ENCODE results near the gene FOXO3.
"Not testable (repeated sequence)": the region's sequence is repeated elsewhere in the genome, so short reads cannot be mapped to it uniquely, and the experiment has no call there.

The FOXO3 gene

DNA sequence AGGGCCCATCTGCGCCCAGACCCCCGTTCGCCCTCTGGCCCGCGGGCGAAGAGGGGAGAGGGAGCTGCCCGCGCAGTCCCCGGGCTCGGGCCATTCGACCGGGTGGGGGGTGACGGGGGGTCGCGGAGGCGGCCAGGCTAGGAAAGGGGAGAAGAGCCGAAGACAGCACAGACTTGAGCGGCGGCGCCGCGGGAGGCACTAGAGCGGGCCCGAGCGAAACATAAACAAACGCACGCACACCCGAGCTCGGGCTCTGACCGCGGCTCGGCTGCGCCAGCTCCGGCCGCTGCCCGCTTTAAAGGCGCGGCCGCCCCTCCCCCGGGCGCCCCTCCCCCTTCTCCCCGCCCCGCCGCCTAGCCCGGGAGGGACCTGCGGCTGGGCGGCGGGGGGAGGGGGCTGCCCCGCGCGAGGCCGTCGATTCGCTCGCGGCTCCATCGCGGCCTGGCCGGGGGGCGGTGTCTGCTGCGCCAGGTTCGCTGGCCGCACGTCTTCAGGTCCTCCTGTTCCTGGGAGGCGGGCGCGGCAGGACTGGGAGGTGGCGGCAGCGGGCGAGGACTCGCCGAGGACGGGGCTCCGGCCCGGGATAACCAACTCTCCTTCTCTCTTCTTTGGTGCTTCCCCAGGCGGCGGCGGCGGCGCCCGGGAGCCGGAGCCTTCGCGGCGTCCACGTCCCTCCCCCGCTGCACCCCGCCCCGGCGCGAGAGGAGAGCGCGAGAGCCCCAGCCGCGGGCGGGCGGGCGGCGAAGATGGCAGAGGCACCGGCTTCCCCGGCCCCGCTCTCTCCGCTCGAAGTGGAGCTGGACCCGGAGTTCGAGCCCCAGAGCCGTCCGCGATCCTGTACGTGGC lies at the start of gene FOXO3:
Gene FOXO3, plus strand, starts transcription at position 455 of the 846 bp plus-strand sequence. Its CDS starts 292 bp downstream, at position 747.
- FAIRE-seq = no peak

DNA sequence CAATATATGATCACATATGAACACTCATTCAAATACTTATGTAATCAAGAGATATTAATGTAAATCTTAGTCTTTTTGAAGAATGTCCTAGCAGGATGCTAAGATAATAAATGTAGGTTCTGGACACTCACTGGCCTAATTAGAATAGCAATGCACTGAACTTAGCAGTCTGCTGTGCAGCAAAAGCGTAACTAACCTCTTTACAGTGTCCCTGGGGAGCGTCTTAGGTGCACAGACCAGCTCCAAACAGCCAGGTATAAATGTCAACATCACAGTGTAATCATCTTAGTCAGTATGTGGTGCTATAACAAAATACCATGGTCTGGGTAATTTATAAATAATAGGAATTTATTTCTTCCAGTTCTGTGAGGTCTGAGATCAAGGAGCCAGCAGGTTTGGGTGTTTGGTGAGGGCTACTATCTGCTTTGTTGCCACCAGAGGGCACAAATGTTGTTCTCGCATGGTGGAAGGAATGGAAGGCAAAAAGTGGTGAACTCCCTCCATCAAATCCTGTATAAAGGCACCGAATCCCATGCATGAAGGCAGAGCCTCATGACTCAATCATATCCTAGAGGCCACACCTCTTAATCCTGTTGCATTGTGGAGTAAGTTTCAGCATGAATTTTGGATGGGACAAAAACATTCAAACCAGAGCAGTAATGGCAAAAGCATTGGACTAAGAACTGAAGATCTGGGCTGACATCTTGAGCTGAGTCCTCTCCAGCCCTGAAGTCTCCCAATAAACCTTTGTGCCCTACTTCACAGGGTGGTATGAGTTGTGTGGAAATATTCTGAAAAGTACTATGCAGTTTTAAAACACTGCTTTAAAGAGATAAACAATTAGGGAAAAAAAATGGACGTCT lies 41.8 kb upstream of the FOXO3 start:
- FAIRE-seq = peak; percentile 7

- no peak for FAIRE-seq
These were observed 39.1 kb upstream of the FOXO3 start for GRCh38 chr6:108521616-108522107.

DNA sequence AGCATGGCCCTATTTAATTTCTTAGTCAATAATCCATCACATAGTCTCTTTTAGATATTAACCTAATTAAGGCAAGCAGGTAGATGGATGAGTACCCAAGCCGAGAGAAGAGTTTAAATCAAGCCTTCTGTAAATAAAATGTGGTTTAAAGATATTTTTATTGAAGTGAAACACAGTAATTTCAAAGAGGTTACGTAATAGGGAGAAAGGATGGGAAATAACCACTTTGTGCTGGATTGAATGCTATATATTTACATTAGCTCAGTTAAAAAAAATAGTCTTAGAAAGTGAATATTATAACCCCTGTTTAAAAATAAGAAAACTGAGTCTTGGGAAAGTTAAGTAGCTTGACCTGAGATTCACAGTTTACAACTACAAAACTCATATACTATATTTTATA lies 37.0 kb upstream of the FOXO3 start:
- no peak for FAIRE-seq

DNA sequence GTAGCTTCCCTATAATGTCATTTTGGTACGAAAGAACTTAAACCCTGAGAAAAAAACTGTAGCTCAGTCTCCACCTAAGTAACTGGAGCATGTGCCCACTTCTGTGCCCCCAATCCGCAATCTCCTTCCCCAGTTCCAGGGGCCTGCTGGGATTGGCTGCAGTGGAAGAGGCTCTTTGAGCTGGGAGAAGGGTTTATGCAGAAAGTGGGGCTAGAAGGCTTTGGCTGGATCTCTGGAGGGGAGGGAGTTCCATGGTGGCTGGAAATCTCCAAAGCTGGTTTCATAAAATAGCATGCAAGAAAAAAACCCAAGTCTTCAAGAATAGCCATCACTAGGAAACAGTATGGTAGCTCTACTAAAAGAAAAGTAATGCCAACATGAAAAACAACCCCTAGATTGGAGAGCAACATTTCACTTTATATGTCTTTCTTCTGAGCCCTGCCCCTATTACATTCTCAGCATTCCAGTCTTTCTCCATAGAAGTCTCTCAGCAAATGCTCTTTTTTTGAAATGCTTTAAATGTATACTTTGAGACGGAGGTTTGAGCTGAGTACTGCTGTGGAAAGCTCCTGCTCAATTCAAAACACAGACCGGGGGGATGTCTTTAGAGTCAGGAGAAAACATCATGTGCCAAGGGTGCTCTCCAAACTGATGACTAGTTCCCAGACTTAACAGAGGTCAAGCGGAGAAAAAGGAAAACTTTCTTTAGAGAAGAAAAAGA lies 36.0 kb upstream of the FOXO3 start:
- no peak for FAIRE-seq

- peak; percentile 23 for FAIRE-seq
These were observed 34.0 kb upstream of the FOXO3 start for GRCh38 chr6:108526739-108527174.

DNA sequence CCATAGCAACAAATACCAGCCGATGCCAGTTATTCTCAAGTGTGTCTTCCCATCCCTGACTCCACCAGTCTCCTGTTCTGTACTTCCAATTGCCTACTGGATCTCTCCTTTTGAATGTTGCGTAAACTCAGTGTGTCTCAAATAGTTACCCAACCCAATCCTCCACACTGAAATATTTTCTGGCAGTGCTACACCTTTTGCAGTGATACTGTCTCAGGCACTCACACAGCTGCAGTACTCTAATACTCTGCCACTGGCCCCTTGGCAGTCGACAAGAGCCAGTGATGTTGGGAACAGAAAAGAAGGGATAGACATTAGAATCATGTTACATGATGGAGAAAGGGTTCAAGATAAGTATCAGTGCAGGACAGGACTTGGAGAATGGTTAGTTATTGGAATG lies 31.8 kb upstream of the FOXO3 start:
- no peak for FAIRE-seq

GRCh38 chr6:108531332-108531731 lies 29.4 kb upstream of the FOXO3 start:
- FAIRE-seq = no peak

- FAIRE-seq = no peak
These were observed 25.5 kb upstream of the FOXO3 start for GRCh38 chr6:108535114-108535742.

DNA sequence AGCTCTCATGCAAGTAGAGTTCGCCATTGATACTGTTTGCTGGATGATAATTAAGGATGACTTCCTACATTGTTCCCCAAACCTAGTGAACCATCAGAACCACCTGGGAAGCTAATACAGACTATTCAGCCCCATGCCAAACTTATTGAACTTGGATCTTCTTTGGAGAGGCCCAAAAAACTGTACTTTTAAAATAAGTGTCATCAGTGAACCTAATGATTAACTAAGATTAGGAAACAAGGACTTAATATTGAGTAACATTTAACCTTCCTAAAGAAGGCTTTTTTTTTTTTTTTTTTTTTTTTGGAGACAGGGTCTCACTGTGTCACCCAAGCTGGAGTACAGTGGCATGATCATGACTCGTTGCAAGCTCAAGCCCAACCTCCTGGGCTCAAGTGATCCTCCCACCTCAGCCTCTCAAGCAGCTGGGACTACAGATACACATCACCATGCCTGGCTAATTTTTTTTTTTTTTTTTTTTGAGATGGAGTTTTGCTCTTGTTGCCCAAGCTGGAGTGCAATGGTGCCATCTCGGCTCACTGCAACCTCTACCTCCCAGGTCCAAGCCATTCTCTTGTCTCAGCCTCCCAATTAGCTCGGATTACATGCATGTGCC lies 24.7 kb upstream of the FOXO3 start:
- FAIRE-seq = not testable (repeated sequence)

DNA sequence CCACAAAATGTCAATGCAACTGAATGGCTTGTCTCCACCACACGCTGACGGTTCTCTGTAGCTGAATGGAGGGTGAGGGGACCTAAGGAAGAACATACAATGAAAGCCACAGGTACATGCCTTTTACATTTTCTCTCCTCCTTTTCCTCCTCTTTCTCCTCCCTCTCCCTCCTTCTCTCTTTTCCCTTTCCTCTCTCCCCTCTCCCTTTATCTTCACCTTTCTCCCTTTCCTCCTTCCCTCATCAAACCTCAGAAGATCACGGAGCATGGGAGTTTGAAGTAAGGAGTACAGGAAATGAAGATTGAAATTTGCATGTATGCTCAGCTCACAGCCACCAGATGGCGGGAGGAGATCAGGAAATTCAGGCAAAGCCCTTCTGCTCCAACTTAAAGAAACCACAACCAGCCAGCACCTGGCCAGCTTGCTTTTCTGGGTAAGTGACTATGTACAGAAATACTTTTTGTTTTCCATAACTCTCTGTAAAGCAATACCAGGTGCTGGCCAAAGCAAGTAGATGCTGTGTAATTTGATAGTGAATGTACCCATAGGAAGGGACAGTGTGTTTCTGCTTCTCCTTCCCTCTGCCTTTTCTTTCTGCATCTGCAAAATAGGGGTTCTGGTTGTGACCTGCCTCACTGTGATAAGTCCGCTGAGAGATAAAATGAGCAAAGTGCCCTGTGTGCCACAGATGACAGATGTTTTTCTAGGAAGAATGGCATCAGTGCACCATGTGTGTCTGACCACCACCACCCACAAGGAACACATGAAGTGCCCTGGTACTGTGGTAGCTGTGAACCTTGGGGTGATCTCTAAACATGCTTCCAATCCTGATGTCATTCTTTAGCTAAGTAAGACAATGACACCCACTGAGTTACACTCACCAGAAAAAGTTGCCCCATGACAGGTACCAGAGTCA lies 18.6 kb upstream of the FOXO3 start:
- FAIRE-seq = peak; percentile 73

DNA sequence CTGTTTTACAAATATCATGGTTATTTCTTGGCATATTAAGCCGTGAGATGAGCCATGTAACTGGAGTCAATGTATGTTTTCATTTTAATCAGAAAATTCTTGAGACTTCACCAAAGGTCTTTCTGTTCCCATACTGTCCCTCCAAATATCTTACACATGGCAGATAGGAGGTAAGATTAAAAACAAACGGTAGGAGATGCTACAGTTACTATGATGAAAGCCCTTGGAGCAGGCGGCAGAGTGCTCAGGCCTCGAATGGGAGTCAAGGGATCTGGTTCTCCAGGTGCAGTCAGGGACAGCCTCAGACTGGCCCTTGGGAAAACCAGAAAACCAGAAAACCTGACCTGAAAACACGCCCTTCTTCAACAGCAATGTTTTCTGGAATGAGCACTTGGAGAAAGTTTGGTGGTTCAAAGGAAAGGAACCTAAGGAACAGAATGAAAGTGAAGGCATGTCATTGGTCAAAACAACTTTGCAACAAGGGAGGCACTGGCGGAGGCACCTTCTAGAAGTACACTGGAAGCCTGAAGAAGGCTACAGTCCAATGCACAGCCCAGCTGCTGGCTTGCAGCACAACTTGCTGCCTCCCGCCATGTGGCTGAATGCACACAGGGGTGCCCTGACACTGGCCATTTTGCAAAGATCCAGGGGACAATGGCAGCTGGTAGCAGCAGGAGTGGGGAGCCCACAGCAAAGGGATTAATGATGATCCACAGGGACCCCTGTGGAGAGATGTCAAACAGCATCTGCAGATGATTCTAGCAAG lies 17.4 kb upstream of the FOXO3 start:
- FAIRE-seq = no peak

- FAIRE-seq = no peak
These were observed 16.1 kb upstream of the FOXO3 start for GRCh38 chr6:108544606-108545005.

GRCh38 chr6:108546079-108547049 lies 14.4 kb upstream of the FOXO3 start:
- no peak for FAIRE-seq

DNA sequence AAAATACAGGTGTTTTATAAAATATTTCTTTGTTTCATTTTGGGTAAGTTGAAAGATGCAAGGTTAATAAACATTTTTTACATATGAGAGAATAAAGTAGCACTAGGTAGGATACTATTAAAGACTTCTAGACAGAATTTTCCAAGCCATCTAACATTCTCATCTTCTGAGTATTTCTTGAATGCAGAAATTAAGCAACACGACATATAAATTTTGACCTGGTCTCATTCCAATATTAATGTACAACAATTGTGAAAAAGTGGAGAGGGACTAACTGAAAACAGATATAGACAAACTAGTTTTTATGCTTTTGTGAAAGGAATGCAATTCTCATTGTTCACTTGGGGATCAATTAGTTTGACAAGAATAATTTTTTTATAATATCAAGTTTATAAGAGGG lies 11.5 kb upstream of the FOXO3 start:
- no peak for FAIRE-seq

- FAIRE-seq = no peak
These were observed 11.0 kb upstream of the FOXO3 start for GRCh38 chr6:108549741-108550140.

DNA sequence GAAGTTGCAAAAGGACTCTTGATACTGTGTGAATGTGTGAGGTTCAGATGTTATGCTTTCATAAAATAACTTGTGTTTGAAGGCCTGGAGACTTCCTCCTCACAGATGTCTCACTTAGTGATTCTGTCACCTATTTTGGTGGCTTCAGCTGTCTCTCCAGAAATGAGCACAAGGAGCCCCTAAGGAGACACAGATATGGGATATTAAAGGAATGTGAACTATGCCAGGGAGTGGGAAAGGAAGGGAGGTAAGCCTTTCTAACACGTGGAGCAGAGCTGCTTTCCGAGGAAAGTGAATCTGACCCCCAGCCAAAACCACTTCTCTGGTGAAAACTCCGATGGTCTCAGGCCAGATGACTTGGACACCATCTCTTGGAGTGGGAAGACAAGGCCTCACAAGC lies 10.5 kb upstream of the FOXO3 start:
- no peak for FAIRE-seq

- no peak for FAIRE-seq
These were observed 5.2 kb upstream of the FOXO3 start for GRCh38 chr6:108555399-108556052.

Measured in TTC549 (cell line).